Measurements from ENCODE around the gene AMDHD2.
"Not testable (repeated sequence)": the region's sequence is repeated elsewhere in the genome, so short reads cannot be mapped to it uniquely, and the experiment has no call there.

AMDHD2 gene

GRCh38 chr16:2475413-2476344 is 44.5 kb upstream of the AMDHD2 start:
- H3K27ac ChIP-seq (ENCODE audit: low read length) = no peak overlapping the region
- H3K4me1 ChIP-seq (ENCODE audit: insufficient read depth, low read length) = peaks cover under 1% of the 10 kb centered on the region; the same call in 1 of the 2 replicates
- H3K9me3 ChIP-seq (ENCODE audit: insufficient read depth, low read depth, low read length) = no peaks in the 10 kb centered on the region
- peak overlapping the region; percentile 67 for H3K4me3 ChIP-seq (ENCODE audit: low read length)
- no peaks in the 10 kb centered on the region for H3K36me3 ChIP-seq (ENCODE audit: insufficient read depth, low read depth, low read length)
- H3K9ac ChIP-seq (ENCODE audit: low read depth, low read length) = no peak overlapping the region
- H3K27me3 ChIP-seq (ENCODE audit: insufficient read depth, low read length) = peaks cover 61% of the 10 kb centered on the region

DNA sequence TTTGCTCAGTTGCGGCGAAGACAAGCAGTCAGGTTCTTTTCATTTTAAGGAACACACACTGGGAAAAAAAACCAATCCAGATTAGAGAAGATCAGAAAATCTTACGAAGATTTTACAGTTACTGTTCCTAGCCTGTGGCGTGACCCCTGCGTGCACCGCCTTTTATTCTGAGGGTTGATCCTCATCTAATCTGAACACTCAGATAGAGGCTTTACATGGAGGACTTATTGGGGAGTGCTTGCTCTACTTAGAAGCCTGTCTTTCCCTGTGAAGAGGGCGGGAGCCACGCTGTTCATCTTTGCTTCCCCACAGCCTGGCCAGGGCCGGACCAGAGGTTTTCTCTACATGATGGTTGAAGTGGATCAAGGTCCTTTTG is 43.8 kb upstream of the AMDHD2 start:
- peaks cover 54% of the 10 kb centered on the region for H3K27me3 ChIP-seq (ENCODE audit: insufficient read depth, low read length)
- H3K4me3 ChIP-seq (ENCODE audit: low read length) = peak overlapping the region; percentile 67; the same call in 1 of the 2 replicates
- H3K4me1 ChIP-seq (ENCODE audit: insufficient read depth, low read length) = no peaks in the 10 kb centered on the region
- H3K27ac ChIP-seq (ENCODE audit: low read length) = no peak overlapping the region
- no peak overlapping the region for H3K9ac ChIP-seq (ENCODE audit: low read depth, low read length)
- H3K9me3 ChIP-seq (ENCODE audit: insufficient read depth, low read depth, low read length) = no peaks in the 10 kb centered on the region
- no peaks in the 10 kb centered on the region for H3K36me3 ChIP-seq (ENCODE audit: insufficient read depth, low read depth, low read length)

DNA sequence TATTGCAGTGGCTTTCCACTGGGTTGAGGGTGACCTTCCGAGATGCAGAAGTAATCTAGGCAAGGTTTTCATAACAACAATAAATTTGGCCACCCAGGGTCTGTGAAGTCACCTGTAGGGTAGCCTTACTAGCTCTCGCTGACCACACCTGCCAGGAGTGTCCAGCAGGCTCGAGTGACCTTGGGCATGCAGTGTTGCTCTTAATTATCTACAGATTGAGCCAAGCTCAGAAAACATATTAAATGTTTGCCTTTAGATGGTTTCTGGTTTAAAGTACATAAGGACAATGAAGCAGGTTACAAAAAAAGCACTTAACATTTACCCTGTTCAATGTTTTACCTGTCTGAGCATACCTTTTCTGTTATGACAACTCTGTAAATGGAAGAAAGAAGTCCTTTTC is 43.4 kb upstream of the AMDHD2 start:
- H3K4me3 ChIP-seq (ENCODE audit: low read length) = no peak overlapping the region
- H3K4me1 ChIP-seq (ENCODE audit: insufficient read depth, low read length) = no peaks in the 10 kb centered on the region
- peaks cover 50% of the 10 kb centered on the region for H3K27me3 ChIP-seq (ENCODE audit: insufficient read depth, low read length)
- no peak overlapping the region for H3K27ac ChIP-seq (ENCODE audit: low read length)
- no peaks in the 10 kb centered on the region for H3K9me3 ChIP-seq (ENCODE audit: insufficient read depth, low read depth, low read length)
- no peak overlapping the region for H3K9ac ChIP-seq (ENCODE audit: low read depth, low read length)
- H3K36me3 ChIP-seq (ENCODE audit: insufficient read depth, low read depth, low read length) = no peaks in the 10 kb centered on the region

GRCh38 chr16:2477327-2477726 is 42.8 kb upstream of the AMDHD2 start:
- Histone ChIP-seq H3K4me3 (ENCODE audit: low read length) (no peak overlapping the region), H3K4me1 (ENCODE audit: insufficient read depth, low read length) (no peaks in the 10 kb centered on the region), H3K27ac (ENCODE audit: low read length) (no peak overlapping the region), H3K9me3 (ENCODE audit: insufficient read depth, low read depth, low read length) (no peaks in the 10 kb centered on the region), H3K9ac (ENCODE audit: low read depth, low read length) (no peak overlapping the region), H3K36me3 (ENCODE audit: insufficient read depth, low read depth, low read length) (no peaks in the 10 kb centered on the region), H3K27me3 (ENCODE audit: insufficient read depth, low read length) (peaks cover 44% of the 10 kb centered on the region)

DNA sequence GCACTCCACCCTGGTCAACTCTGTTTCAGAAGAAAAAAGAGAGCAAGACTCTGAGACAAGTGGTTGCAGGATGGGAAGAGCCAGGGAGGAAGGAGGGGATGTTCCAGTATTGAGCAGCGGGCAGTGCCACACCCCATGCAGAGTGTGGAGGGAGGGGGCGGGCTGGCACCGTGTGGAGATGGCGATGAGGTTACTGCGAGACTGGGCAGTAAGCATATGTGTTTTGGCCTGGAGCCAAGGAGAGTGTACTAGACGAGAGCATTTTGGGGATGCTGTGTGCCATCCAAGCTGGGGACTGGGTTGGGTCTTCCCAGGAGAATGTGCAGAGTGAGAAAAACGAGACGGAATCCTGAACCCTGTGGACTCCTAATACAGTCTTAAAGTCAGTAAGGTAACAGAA is 41.9 kb upstream of the AMDHD2 start:
- peaks cover 35% of the 10 kb centered on the region for H3K27me3 ChIP-seq (ENCODE audit: insufficient read depth, low read length)
- H3K9ac ChIP-seq (ENCODE audit: low read depth, low read length) = no peak overlapping the region
- no peak overlapping the region for H3K4me3 ChIP-seq (ENCODE audit: low read length)
- no peaks in the 10 kb centered on the region for H3K9me3 ChIP-seq (ENCODE audit: insufficient read depth, low read depth, low read length)
- no peaks in the 10 kb centered on the region for H3K4me1 ChIP-seq (ENCODE audit: insufficient read depth, low read length)
- no peaks in the 10 kb centered on the region; the same call in 1 of the 2 replicates for H3K36me3 ChIP-seq (ENCODE audit: insufficient read depth, low read depth, low read length)
- no peak overlapping the region for H3K27ac ChIP-seq (ENCODE audit: low read length)

GRCh38 chr16:2479996-2480395 is 40.2 kb upstream of the AMDHD2 start:
- H3K27me3 ChIP-seq (ENCODE audit: insufficient read depth, low read length) = peaks cover 21% of the 10 kb centered on the region
- not testable (repeated sequence) for H3K4me3 ChIP-seq (ENCODE audit: low read length); H3K9ac ChIP-seq (ENCODE audit: low read depth, low read length); H3K36me3 ChIP-seq (ENCODE audit: insufficient read depth, low read depth, low read length); H3K9me3 ChIP-seq (ENCODE audit: insufficient read depth, low read depth, low read length); H3K4me1 ChIP-seq (ENCODE audit: insufficient read depth, low read length); H3K27ac ChIP-seq (ENCODE audit: low read length)

GRCh38 chr16:2480948-2481347 is 39.2 kb upstream of the AMDHD2 start:
- Histone ChIP-seq H3K27me3 (ENCODE audit: insufficient read depth, low read length) (peaks cover 17% of the 10 kb centered on the region), H3K27ac (ENCODE audit: low read length) (no peak overlapping the region), H3K36me3 (ENCODE audit: insufficient read depth, low read depth, low read length) (no peaks in the 10 kb centered on the region; the same call in 1 of the 2 replicates), H3K4me3 (ENCODE audit: low read length) (no peak overlapping the region), H3K9me3 (ENCODE audit: insufficient read depth, low read depth, low read length) (no peaks in the 10 kb centered on the region), H3K9ac (ENCODE audit: low read depth, low read length) (no peak overlapping the region), H3K4me1 (ENCODE audit: insufficient read depth, low read length) (no peaks in the 10 kb centered on the region)

DNA sequence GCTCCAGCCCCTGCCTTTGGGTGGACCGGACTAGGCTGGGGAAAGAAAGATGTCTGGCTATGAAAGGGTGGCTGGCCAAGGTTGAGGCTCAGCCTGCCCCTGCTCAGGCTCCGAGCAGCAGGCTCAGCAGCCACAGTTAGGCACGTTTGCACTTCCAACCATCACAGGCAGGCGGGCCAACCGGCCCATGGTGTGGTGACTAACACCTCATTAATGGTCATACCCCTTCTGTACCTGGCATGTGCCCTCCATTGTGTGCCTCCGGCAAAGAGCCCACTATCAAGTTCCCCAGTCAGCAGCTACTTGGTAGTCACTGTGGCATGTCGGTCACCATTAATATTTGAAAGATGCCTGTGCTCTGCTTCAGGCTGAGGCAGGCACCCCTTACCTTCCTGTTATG is 38.5 kb upstream of the AMDHD2 start:
- H3K4me1 ChIP-seq (ENCODE audit: insufficient read depth, low read length) = no peaks in the 10 kb centered on the region
- no peaks in the 10 kb centered on the region for H3K9me3 ChIP-seq (ENCODE audit: insufficient read depth, low read depth, low read length)
- no peak overlapping the region for H3K9ac ChIP-seq (ENCODE audit: low read depth, low read length)
- no peak overlapping the region for H3K27ac ChIP-seq (ENCODE audit: low read length)
- H3K36me3 ChIP-seq (ENCODE audit: insufficient read depth, low read depth, low read length) = no peaks in the 10 kb centered on the region; the same call in 1 of the 2 replicates
- H3K27me3 ChIP-seq (ENCODE audit: insufficient read depth, low read length) = peaks cover 9% of the 10 kb centered on the region
- no peak overlapping the region for H3K4me3 ChIP-seq (ENCODE audit: low read length)

DNA sequence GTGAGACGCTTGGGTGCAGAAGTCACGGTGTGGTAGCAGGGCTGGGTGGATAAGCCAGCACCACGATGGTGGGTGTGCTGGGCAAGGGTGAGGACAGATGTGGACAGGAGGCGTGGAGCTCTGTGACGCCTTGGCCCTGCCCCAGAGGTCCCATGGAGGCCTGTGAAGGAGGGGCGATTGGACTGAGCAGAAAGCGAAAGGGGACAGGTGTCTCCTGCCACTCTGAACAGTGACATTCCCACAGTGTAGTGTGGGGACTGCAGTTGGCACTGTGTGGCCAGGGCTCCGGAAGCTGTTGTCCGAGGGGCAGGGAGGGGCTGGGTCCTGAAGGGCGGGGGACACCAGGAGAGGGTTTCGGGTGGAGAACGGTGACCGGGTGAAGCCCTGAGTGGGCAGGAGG is 37.9 kb upstream of the AMDHD2 start:
- H3K27me3 ChIP-seq (ENCODE audit: insufficient read depth, low read length) = 0 out of 2 replicates have a peak, but pooled peaks cover 4% of the 10 kb centered on the region
- H3K4me1 ChIP-seq (ENCODE audit: insufficient read depth, low read length) = no peaks in the 10 kb centered on the region
- no peak overlapping the region for H3K4me3 ChIP-seq (ENCODE audit: low read length)
- H3K9ac ChIP-seq (ENCODE audit: low read depth, low read length) = no peak overlapping the region
- no peaks in the 10 kb centered on the region for H3K9me3 ChIP-seq (ENCODE audit: insufficient read depth, low read depth, low read length)
- H3K36me3 ChIP-seq (ENCODE audit: insufficient read depth, low read depth, low read length) = no peaks in the 10 kb centered on the region; the same call in 1 of the 2 replicates
- no peak overlapping the region for H3K27ac ChIP-seq (ENCODE audit: low read length)

DNA sequence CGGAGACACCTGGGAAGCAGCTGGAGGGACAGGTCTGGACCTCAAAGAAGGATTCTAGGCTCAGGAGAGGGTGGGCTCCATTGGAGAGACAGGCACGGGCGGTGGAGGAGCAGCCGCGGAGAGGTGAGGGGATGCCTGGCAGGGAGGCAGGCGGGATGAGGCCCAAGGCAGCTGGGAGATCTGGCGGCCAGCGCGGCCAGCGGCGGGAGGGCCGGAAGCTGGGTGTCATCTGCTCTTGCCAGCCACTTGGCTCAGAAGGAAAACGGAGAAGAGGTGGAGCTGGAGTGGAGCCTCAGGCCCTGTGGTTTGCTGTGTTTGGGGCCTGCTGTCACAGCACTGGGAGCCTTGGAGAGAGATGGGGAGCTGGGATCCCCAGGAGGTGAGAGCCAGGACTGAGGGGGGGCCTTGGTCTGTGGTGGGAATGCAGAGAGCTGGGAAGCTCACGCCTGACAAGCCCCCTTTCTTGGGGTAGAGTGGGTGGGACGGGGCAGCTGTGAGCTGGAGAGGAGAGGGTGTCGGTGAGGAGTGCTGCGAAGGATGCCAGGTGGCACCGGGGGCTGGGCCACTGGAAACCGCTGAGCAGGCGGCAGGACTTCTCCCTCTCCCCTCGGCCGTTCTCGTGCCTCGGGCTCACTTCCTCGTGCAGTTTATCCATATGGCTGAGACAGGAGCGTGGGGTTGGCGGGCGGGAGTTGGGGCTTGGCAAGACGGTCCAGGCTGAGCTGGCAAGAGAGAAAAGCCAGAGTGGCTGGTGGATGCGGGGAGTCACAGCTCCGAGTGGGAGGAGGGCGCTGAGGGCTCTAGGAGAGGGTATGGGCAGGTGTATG is 37.2 kb upstream of the AMDHD2 start:
- Histone ChIP-seq H3K36me3 (ENCODE audit: insufficient read depth, low read depth, low read length) (no peaks in the 10 kb centered on the region; the same call in 1 of the 2 replicates), H3K27ac (ENCODE audit: low read length) (no peak overlapping the region), H3K9me3 (ENCODE audit: insufficient read depth, low read depth, low read length) (no peaks in the 10 kb centered on the region), H3K4me1 (ENCODE audit: insufficient read depth, low read length) (no peaks in the 10 kb centered on the region), H3K27me3 (ENCODE audit: insufficient read depth, low read length) (no peaks in the 10 kb centered on the region), H3K9ac (ENCODE audit: low read depth, low read length) (no peak overlapping the region), H3K4me3 (ENCODE audit: low read length) (no peak overlapping the region)

GRCh38 chr16:2483939-2484897 is 36.0 kb upstream of the AMDHD2 start:
- Histone ChIP-seq H3K27me3 (ENCODE audit: insufficient read depth, low read length) (no peaks in the 10 kb centered on the region), H3K36me3 (ENCODE audit: insufficient read depth, low read depth, low read length) (no peaks in the 10 kb centered on the region; the same call in 1 of the 2 replicates), H3K4me3 (ENCODE audit: low read length) (no peak overlapping the region), H3K4me1 (ENCODE audit: insufficient read depth, low read length) (no peaks in the 10 kb centered on the region), H3K9ac (ENCODE audit: low read depth, low read length) (no peak overlapping the region), H3K9me3 (ENCODE audit: insufficient read depth, low read depth, low read length) (no peaks in the 10 kb centered on the region), H3K27ac (ENCODE audit: low read length) (no peak overlapping the region)

All from iPS-20b (cell line).